GM18508 (cell line): ENCODE measurements around the gene ASCC1.

ENCODE experiments used
- ATAC-seq: cut with Tn5 transposase; IDR thresholded peaks from one replicate; pipeline ENCODE4 v1.9.1; 2021; ENCODE audit warnings: moderate number of reproducible peaks; ENCODE audit not compliant: insufficient read depth, unreplicated experiment

ASCC1 gene

DNA sequence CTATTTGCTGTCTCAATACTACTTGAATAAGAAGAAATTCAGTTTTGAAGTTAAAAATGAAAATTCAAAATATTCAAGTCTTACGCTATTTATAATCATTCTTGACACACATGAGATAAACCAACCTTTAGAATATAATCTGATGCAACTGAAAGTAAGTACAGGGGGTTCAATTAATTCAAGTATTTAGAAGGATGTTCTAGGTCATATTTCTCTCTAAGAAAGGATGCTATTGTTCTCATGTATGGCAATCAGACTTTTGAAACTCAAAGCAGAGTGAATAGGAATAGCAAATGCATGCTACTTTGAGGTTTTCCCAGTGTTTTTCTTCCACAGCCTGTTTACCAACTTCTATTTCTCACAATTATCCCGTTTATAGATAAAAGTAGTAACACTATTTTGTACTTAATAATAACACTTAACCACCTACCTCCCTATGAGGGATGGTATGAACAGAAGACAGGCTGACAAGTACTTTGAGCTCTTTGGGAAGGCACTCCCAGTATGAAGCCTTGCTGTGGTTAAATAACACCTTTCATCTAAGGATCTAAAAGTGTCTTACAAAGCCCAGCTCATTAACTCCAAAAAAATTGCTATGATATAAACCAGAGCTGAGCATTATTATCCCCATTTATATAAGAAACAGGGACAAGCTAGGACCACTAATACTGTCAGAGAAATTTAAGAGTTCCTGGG, 109.8 kb downstream of the ASCC1 start:
- no peak for ATAC-seq

GRCh38 chr10:72105710-72106109, 110.4 kb downstream of the ASCC1 start:
- no peak for ATAC-seq

DNA sequence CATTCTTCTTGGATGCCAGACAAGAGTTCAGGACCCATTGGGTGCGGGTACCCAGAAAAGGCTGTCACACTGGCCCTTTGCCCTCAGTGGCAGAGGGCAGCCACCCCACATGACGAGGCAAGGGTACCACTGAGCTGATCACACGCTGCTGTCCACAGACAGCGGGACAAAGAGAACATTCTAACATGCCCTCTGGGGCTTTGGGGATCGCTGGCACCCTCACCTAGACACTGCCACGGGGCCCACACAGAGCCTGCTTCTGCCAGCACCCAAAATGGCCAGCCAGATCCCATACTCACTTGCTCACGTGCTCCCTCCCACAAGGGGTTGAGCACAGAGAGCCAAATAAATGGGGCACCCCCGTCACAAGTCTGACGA, 111.0 kb downstream of the ASCC1 start:
- ATAC-seq = no peak

DNA sequence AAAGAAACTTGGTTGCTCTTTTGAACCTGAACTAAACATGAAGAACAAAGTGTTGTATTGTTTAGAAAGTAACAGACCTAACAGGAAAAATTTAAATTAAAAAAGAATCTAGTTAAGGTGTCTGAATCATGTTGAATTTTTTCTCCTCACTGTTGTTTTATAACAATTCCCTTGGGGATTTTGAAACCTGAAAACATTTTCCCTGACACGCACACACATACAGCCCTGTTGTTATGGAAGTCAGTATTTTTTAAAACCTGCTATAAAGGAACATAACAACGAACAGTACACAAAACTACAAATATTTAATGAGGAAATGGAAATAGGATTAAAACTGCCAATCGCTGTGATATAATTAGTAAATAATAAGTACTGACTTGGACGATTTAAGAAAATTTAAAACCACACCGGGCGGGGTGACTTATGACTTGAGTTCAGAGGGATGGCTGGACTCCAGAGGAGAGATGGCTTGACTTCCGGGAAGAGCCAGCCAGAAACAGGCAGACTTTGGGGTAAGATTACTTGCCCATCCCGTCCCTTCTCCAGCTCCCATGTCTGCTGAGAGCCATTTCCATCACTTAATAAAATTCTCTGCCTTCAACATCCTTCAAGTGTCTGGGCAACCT, 111.5 kb downstream of the ASCC1 start:
- ATAC-seq = no peak

DNA sequence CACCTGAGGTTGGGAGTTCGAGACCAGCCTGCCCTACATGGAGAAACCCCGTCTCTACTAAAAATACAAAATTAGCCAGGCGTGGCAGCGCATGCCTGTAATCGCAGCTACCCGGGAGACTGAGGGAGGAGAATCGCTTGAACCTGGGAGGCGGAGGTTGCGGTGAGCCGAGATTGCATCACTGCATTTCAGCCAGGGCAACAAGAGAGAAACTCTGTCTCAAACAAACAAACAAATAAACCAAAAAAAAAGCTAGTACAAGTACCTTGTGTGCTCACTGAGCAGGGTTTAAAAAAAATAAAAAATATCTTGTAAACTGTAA, 116.5 kb downstream of the ASCC1 start:
- ATAC-seq = no peak

GRCh38 chr10:72098836-72099599, 117.1 kb downstream of the ASCC1 start:
- ATAC-seq = no peak

GRCh38 chr10:72098301-72098835, 117.7 kb downstream of the ASCC1 start:
- ATAC-seq = no peak

GRCh38 chr10:72097448-72098300, 118.4 kb downstream of the ASCC1 start:
- ATAC-seq = no peak

- no peak for ATAC-seq
Observed at GRCh38 chr10:72096115-72097000, 119.7 kb downstream of the ASCC1 start.

DNA sequence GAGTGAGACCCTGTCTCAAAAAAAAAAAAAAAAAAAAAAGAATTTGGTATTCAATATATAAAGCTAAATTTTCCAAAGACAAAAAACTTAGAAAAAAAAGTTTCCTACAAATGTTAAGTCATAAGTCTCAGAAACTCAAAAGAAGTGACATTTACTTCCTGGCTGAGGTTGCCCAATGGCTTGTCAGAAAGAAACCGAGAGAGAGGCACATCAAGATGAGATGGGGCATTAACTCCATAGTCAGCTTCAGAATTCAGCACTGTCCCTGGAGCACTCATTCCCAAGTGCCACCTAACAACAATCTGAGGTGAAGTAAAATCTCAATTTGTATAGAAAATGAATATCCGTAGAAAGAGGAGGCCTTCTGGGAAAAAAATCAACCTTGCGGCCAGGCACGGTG, 120.9 kb downstream of the ASCC1 start:
- no peak for ATAC-seq

- no peak for ATAC-seq
Observed at GRCh38 chr10:72094574-72094973, 121.5 kb downstream of the ASCC1 start.

DNA sequence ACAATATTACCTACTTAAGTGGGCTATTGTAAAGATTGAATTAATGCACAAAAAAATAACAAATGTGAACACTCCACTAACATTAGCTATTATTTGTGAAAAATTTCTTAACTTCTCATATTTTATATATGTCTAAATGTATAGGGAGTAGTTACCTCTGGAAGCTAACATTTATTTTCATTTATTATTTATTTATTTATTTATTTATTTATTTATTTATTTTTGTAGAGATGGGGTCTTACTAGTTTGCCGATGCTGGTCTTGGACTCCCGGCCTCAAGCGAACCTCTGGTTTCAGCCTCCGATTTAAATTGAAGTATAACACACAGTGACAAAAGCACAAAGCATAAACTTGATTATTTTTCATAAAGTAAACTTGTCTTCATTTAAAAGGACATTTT, 122.6 kb downstream of the ASCC1 start:
- ATAC-seq = no peak

GRCh38 chr10:72092987-72093386, 123.1 kb downstream of the ASCC1 start:
- no peak for ATAC-seq

DNA sequence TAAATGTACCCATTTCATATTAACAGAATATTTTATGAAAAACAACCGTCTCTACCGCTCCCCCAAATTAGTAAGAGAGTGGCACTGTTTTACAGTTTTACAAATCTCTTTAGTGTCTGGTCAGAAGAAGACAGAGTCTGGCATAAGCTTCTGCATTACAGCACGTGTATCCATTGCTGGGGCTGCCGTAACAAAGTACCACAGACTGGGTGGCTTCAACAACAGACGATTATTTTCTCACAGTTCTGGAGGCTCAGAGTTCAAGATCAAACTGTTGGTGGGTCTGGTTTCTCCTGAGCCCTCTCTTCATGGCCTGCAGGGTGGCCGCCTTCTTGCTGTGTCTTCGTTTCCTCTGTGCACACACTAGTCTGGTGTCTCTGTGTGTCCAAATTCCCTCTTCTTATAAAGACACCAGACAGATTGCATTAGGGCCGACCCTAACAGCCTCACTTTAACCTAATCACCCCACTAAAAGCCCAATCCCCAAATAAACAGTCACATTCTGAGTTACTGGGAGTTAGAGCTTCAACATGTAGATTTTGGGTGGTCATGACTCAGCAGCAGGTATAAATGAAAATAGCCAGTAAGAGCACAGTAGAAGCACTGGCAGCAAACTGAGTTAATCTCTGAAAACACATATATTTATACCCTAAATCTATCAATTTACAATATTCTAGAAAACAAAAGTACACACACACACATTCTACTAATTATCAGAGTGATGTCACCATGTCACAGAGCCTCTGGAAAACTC, 123.7 kb downstream of the ASCC1 start:
- ATAC-seq = no peak

- ATAC-seq = no peak
Observed at GRCh38 chr10:72090326-72090725, 125.8 kb downstream of the ASCC1 start.

DNA sequence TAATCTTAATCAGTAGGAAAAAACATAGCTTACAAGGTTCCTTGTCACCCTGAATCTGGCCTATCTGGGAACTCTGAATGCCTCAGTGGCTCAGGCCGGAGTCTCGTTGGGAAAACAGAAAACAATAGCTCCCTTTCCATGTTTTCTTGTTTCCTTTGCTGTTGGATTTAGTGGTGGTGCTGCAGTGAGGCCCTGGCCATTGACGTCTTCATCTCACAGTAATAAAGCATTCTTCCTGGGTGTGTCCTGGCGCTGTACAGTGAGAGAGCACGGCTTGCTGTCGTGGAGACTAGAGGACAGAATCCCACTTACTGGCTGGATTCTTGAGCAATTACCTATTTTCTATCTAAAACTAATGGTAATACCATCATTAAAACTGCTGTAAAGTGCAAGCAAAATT, 126.5 kb downstream of the ASCC1 start:
- ATAC-seq = no peak

DNA sequence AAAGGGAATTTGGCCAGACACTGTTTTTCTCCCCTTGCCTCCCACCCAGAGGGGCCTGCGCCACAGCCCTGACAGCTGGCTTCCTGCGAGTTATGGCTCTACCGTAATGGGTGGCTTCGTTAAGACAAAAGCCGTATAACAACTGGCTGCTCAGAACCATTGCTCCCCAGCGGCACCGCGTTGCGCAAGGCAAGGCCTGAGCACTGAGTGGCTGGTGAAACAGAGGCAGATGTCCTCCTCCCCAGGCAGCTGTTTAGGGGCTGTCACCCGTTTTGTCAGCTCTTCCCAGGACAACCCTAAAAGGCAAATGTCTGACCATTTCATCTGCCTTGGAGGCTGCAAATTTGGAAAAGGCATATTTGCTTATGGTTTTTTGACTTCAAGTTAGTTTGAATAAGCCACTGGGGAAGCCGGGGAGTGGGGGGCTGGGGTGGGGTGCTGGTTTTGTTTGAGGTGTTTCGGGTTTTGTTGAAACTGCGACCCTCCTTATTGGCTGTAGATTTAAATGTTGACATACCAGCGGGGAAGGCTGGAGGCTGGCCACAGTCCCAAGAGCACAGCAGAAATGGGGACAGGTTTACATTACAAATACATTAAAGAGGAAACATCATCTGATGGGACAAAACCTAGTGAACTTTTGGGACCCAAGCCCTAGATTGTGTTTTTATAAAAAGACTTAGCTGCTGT, 127.0 kb downstream of the ASCC1 start:
- no peak for ATAC-seq
